Measurements from ENCODE around the gene ADGRG1.

DNA sequence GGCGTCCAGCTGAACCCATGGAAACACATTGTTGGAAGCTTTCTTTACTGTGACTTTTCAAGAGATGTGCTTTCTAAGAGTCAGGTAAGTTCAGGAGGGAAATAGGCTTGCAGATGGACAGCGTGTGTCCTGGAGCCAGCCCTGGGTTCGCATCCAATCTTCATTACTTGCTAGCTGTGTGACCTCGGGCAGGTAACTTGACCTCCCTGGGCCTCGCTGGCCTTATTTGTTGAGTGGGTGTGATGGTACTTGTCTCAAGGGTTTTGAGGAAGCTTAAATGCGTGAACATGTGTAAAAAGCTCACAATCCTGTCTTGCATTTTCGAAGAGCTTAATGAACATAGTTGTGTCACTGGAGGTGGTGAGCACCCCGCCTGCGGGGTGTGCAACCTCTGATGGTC, 11.8 kb downstream of the ADGRG1 start:
- TF ChIP-seq EP300 (IDR thresholded peaks at IDR 0.05; ENCODE audit: low read depth) (no peak), POLR2AphosphoS5 (IDR thresholded peaks at IDR 0.05) (no peak)
- TF ChIP-seq, protein P1, sequence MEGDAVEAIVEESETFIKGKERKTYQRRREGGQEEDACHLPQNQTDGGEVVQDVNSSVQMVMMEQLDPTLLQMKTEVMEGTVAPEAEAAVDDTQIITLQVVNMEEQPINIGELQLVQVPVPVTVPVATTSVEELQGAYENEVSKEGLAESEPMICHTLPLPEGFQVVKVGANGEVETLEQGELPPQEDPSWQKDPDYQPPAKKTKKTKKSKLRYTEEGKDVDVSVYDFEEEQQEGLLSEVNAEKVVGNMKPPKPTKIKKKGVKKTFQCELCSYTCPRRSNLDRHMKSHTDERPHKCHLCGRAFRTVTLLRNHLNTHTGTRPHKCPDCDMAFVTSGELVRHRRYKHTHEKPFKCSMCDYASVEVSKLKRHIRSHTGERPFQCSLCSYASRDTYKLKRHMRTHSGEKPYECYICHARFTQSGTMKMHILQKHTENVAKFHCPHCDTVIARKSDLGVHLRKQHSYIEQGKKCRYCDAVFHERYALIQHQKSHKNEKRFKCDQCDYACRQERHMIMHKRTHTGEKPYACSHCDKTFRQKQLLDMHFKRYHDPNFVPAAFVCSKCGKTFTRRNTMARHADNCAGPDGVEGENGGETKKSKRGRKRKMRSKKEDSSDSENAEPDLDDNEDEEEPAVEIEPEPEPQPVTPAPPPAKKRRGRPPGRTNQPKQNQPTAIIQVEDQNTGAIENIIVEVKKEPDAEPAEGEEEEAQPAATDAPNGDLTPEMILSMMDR (IDR thresholded peaks at IDR 0.05): no peak

Measured in transverse colon (tissue), 4 donors.